ENCODE measurements around the gene ABCC6. TPM values are rescaled to one million over a fixed set of nuclear protein-coding genes. Genes with fewer than 3 reads are reported as not detected.

Gene ABCC6
- total RNA-seq, 2 donors from 2014 or later = 0.41 to 1.5 TPM

GRCh38 chr16:16139061-16139460 lies 84.2 kb downstream of the ABCC6 start:
- H3K27me3 ChIP-seq (replicated peaks; ENCODE audit: insufficient read depth) = no peaks in the 10 kb centered on the region

GRCh38 chr16:16138034-16138635 lies 85.2 kb downstream of the ABCC6 start:
- H3K4me1 ChIP-seq (ENCODE audit: control insufficient read depth in 1 of 2, low read depth in 2 of 2) = no peaks in the 10 kb centered on the region
- H3K27ac ChIP-seq = no peak overlapping the region
- no peaks in the 10 kb centered on the region for H3K9me3 ChIP-seq
- no peaks in the 10 kb centered on the region for H3K27me3 ChIP-seq (replicated peaks; ENCODE audit: insufficient read depth)
- DNase-seq (ENCODE audit: low spot score) (no peak), ATAC-seq (ENCODE audit: insufficient number of reproducible peaks, low FRiP score, low read depth) (no peak)
- peaks cover 79% of the 10 kb centered on the region for H3K36me3 ChIP-seq
- H3K4me3 ChIP-seq = no peak overlapping the region
- TF ChIP-seq, protein P1, sequence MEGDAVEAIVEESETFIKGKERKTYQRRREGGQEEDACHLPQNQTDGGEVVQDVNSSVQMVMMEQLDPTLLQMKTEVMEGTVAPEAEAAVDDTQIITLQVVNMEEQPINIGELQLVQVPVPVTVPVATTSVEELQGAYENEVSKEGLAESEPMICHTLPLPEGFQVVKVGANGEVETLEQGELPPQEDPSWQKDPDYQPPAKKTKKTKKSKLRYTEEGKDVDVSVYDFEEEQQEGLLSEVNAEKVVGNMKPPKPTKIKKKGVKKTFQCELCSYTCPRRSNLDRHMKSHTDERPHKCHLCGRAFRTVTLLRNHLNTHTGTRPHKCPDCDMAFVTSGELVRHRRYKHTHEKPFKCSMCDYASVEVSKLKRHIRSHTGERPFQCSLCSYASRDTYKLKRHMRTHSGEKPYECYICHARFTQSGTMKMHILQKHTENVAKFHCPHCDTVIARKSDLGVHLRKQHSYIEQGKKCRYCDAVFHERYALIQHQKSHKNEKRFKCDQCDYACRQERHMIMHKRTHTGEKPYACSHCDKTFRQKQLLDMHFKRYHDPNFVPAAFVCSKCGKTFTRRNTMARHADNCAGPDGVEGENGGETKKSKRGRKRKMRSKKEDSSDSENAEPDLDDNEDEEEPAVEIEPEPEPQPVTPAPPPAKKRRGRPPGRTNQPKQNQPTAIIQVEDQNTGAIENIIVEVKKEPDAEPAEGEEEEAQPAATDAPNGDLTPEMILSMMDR (IDR thresholded peaks at IDR 0.05) = no peak

More at GRCh38 chr16:16139061-16139460, 84.2 kb downstream of the ABCC6 start:
- H3K4me3 ChIP-seq = no peak overlapping the region
- TF ChIP-seq, protein P1 (IDR thresholded peaks at IDR 0.05) = no peak
- DNase-seq (ENCODE audit: low spot score) = no peak
- H3K27ac ChIP-seq = no peak overlapping the region
- H3K4me1 ChIP-seq (ENCODE audit: control insufficient read depth in 1 of 2, low read depth in 2 of 2) = no peaks in the 10 kb centered on the region
- peaks cover 78% of the 10 kb centered on the region for H3K36me3 ChIP-seq
- ATAC-seq (ENCODE audit: insufficient number of reproducible peaks, low FRiP score, low read depth) = no peak
- H3K9me3 ChIP-seq = no peaks in the 10 kb centered on the region

- ATAC-seq (ENCODE audit: insufficient number of reproducible peaks, low FRiP score, low read depth) = no peak
Measured at GRCh38 chr16:16137110-16137509, 86.2 kb downstream of the ABCC6 start.

DNA sequence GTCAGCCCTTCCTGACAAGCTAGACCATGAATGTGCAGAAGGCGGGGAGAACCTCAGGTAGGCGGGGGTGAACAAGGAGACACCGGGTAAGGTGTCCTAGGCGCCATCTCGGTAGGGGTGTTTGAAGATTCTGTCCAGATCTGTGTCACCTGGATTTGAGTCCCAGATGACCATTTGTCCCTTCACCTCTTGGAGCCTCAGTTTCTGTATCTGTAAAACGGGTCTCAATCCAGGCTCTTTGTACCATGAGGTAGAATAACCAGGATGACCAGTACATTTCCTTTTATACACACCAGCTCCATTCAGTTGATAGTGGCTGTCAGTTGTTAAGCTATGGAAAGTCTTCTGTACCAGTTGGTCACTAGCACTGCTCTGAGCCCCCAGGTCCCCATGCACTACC lies 86.7 kb downstream of the ABCC6 start:
- H3K4me3 ChIP-seq = no peak overlapping the region
- H3K36me3 ChIP-seq = peaks cover 66% of the 10 kb centered on the region
- ATAC-seq (ENCODE audit: insufficient number of reproducible peaks, low FRiP score, low read depth) (no peak), DNase-seq (ENCODE audit: low spot score) (no peak)
- TF ChIP-seq, protein P1 (IDR thresholded peaks at IDR 0.05) = no peak
- H3K9me3 ChIP-seq = no peaks in the 10 kb centered on the region
- H3K27me3 ChIP-seq (replicated peaks; ENCODE audit: insufficient read depth) = no peaks in the 10 kb centered on the region
- H3K27ac ChIP-seq = no peak overlapping the region
- no peaks in the 10 kb centered on the region for H3K4me1 ChIP-seq (ENCODE audit: control insufficient read depth in 1 of 2, low read depth in 2 of 2)

More at GRCh38 chr16:16137110-16137509, 86.2 kb downstream of the ABCC6 start:
- Histone ChIP-seq H3K4me3 (no peak overlapping the region), H3K27me3 (replicated peaks; ENCODE audit: insufficient read depth) (no peaks in the 10 kb centered on the region), H3K27ac (no peak overlapping the region), H3K4me1 (ENCODE audit: control insufficient read depth in 1 of 2, low read depth in 2 of 2) (no peaks in the 10 kb centered on the region), H3K9me3 (no peaks in the 10 kb centered on the region), H3K36me3 (peaks cover 71% of the 10 kb centered on the region)
- TF ChIP-seq, protein P1 (IDR thresholded peaks at IDR 0.05) = no peak
- no peak for DNase-seq (ENCODE audit: low spot score)

- H3K27ac ChIP-seq = no peak overlapping the region
- no peak for DNase-seq (ENCODE audit: low spot score)
- ATAC-seq (ENCODE audit: insufficient number of reproducible peaks, low FRiP score, low read depth) = no peak
Measured at GRCh38 chr16:16133943-16134604, 89.2 kb downstream of the ABCC6 start.

More at GRCh38 chr16:16133943-16134604, 89.2 kb downstream of the ABCC6 start:
- peaks cover 51% of the 10 kb centered on the region for H3K36me3 ChIP-seq
- no peaks in the 10 kb centered on the region for H3K4me1 ChIP-seq (ENCODE audit: control insufficient read depth in 1 of 2, low read depth in 2 of 2)
- no peak overlapping the region for H3K4me3 ChIP-seq
- no peaks in the 10 kb centered on the region for H3K27me3 ChIP-seq (replicated peaks; ENCODE audit: insufficient read depth)
- no peaks in the 10 kb centered on the region for H3K9me3 ChIP-seq
- TF ChIP-seq, protein P1 (IDR thresholded peaks at IDR 0.05) = no peak
